A549 (cell line): Measurements from ENCODE around the gene PTGES3L. TPM values are rescaled to one million over a fixed set of nuclear protein-coding genes. Genes with fewer than 3 reads are reported as not detected.

Experiments
- BHLHE40 ChIP-seq: IDR thresholded peaks from 2 replicates; pipeline ENCODE4 v1.6.1; 2012; ENCODE audit warnings: low read depth, low read length, inconsistent platforms
- CBX2 ChIP-seq: fragments of 200-600 bp; sonication (generic); IDR thresholded peaks from 2 replicates; pipeline ENCODE4 v1.6.1; 2016; ENCODE audit warnings: low read depth, mild to moderate bottlenecking, borderline replicate concordance
- CBX8 ChIP-seq: fragments of 200-600 bp; sonication (generic); IDR thresholded peaks from 2 replicates; pipeline ENCODE4 v1.6.1; 2016
- CEBPB ChIP-seq, 2 experiments: fragments of >200 bp in 1 of 2; sonication (Bioruptor Twin) in 1 of 2; formaldehyde crosslinking in 1 of 2; IDR thresholded peaks; 2 replicates each; pipeline ENCODE4 v1.6.1; 2012 to 2016
- CHD2 ChIP-seq: fragments of 150-350 bp; IDR thresholded peaks from 2 replicates; pipeline ENCODE4 v1.6.1; 2014; ENCODE audit warnings: low read length; ENCODE audit not compliant: partially characterized antibody
- CHD4 ChIP-seq: fragments of 200-600 bp; sonication (generic); IDR thresholded peaks from 2 replicates; pipeline ENCODE4 v1.6.1; 2016; ENCODE audit warnings: antibody characterized with exemption, mild to moderate bottlenecking, borderline replicate concordance
- EHF ChIP-seq: fragments of 250-450 bp; sonication (Bioruptor Pico); IDR thresholded peaks from 2 replicates; pipeline ENCODE4 v1.5.0; 2020; ENCODE audit warnings: mild to moderate bottlenecking
- EHMT2 ChIP-seq: fragments of 200-600 bp; sonication (generic); IDR thresholded peaks from 2 replicates; pipeline ENCODE4 v1.6.1; 2016; ENCODE audit warnings: antibody characterized with exemption, low read depth, mild to moderate bottlenecking, moderate library complexity
- FOSL2 ChIP-seq, 2 experiments: fragments of 450-650 bp in 1 of 2; fragments of >200 bp in 1 of 2; sonication (Bioruptor Twin) in 1 of 2; formaldehyde crosslinking; IDR thresholded peaks; 2 replicates each; pipeline versions ENCODE4 v1.5.0 to v1.6.1; 2016 to 2020; ENCODE audit warnings: mild to moderate bottlenecking in 1 of 2, moderate library complexity in 1 of 2
- FOXS1 ChIP-seq: fragments of 250-450 bp; sonication (Bioruptor Pico); IDR thresholded peaks from 2 replicates; pipeline ENCODE4 v1.5.0; 2020; ENCODE audit warnings: mild to moderate bottlenecking, moderate library complexity
- HDAC2 ChIP-seq: fragments of 200-600 bp; sonication (generic); IDR thresholded peaks from 2 replicates; pipeline ENCODE4 v1.6.1; 2016
- HEYL ChIP-seq: fragments of 250-450 bp; sonication (Bioruptor Pico); IDR thresholded peaks from 2 replicates; pipeline ENCODE4 v1.8.0; 2021; ENCODE audit warnings: mild to moderate bottlenecking, moderate library complexity
- HOXB13 ChIP-seq: fragments of 250-450 bp; sonication (Bioruptor Pico); IDR thresholded peaks from 2 replicates; pipeline ENCODE4 v1.5.0; 2020; ENCODE audit warnings: low read depth, mild to moderate bottlenecking, moderate library complexity
- HOXB5 ChIP-seq: fragments of 250-450 bp; sonication (Bioruptor Pico); IDR thresholded peaks from 2 replicates; pipeline ENCODE4 v1.5.0; 2020; ENCODE audit warnings: mild to moderate bottlenecking, moderate library complexity
- JUN ChIP-seq, 2 experiments: fragments of >200 bp; sonication (Bioruptor Twin); formaldehyde crosslinking; IDR thresholded peaks; 2 replicates in 1 of 2; 3 replicates in 1 of 2; pipeline ENCODE4 v1.6.1; 2016 to 2017
- JUNB ChIP-seq: fragments of >200 bp; sonication (Bioruptor Twin); formaldehyde crosslinking; IDR thresholded peaks from 2 replicates; pipeline ENCODE4 v1.6.1; 2016
- KDM5A ChIP-seq: fragments of 200-600 bp; sonication (generic); IDR thresholded peaks from 2 replicates; pipeline ENCODE4 v1.6.1; 2016; ENCODE audit warnings: antibody characterized with exemption, mild to moderate bottlenecking
- MAZ ChIP-seq: fragments of 150-350 bp; IDR thresholded peaks from 2 replicates; pipeline ENCODE4 v1.6.1; 2014; ENCODE audit warnings: antibody characterized with exemption, low read depth, low read length, borderline replicate concordance
- MYC ChIP-seq: IDR thresholded peaks from 2 replicates; pipeline ENCODE4 v1.6.1; 2012; ENCODE audit warnings: mild to moderate bottlenecking, inconsistent platforms, low read length, improper control_type of control experiment, borderline replicate concordance
- NFE2L2 ChIP-seq: fragments of 150-350 bp; conservative IDR thresholded peaks from 2 replicates; pipeline ENCODE4 v1.6.1; 2014; ENCODE audit warnings: low read length
- NR3C1 ChIP-seq: fragments of >200 bp; sonication (Bioruptor Twin); formaldehyde crosslinking; IDR thresholded peaks from 3 replicates; pipeline ENCODE4 v1.6.1; 2017
- PHF8 ChIP-seq: fragments of 200-600 bp; sonication (generic); IDR thresholded peaks from 2 replicates; pipeline ENCODE4 v1.6.1; 2016; ENCODE audit warnings: low read depth, mild to moderate bottlenecking, antibody characterized with exemption, moderate library complexity, borderline replicate concordance
- POLR2AphosphoS2 ChIP-seq: conservative IDR thresholded peaks from 2 replicates; pipeline ENCODE4 v1.6.1; 2012; ENCODE audit warnings: low read length, improper control_type of control experiment, inconsistent platforms
- RAD21 ChIP-seq, 2 experiments: fragments of >200 bp in 1 of 2; sonication (Bioruptor Twin) in 1 of 2; formaldehyde crosslinking in 1 of 2; IDR thresholded peaks in 1 of 2; conservative IDR thresholded peaks in 1 of 2; 2 replicates in 1 of 2; 3 replicates in 1 of 2; pipeline ENCODE4 v1.6.1; 2012 to 2018; ENCODE audit warnings: inconsistent platforms in 1 of 2
- RARB ChIP-seq: fragments of 250-450 bp; sonication (Bioruptor Pico); IDR thresholded peaks from 2 replicates; pipeline ENCODE4 v1.8.0; 2021; ENCODE audit warnings: mild to moderate bottlenecking, moderate library complexity
- RCOR1 ChIP-seq: fragments of 150-350 bp; IDR thresholded peaks from 2 replicates; pipeline ENCODE4 v1.6.1; 2014; ENCODE audit warnings: antibody characterized with exemption, low read length, low read depth
- RNF2 ChIP-seq: fragments of 200-600 bp; sonication (generic); IDR thresholded peaks from 2 replicates; pipeline ENCODE4 v1.6.1; 2016; ENCODE audit warnings: low read depth, mild to moderate bottlenecking, antibody characterized with exemption, moderate library complexity, borderline replicate concordance
- SREBF2 ChIP-seq: fragments of 450-650 bp; IDR thresholded peaks from 2 replicates; pipeline ENCODE4 v1.6.1; 2014; ENCODE audit warnings: mild to moderate bottlenecking, moderate library complexity
- TFCP2L1 ChIP-seq: fragments of 250-450 bp; sonication (Bioruptor Pico); IDR thresholded peaks from 2 replicates; pipeline ENCODE4 v1.5.0; 2021; ENCODE audit warnings: mild to moderate bottlenecking
- TP53 ChIP-seq: fragments of 250-450 bp; sonication (Bioruptor Pico); IDR thresholded peaks from 2 replicates; pipeline ENCODE4 v1.5.0; 2021; ENCODE audit warnings: mild to moderate bottlenecking, moderate library complexity
- polyA plus RNA-seq, 4 experiments: library from polyadenylated mRNA; depleted of rRNA in 3 of 4; stranded (reverse); fragments of >200 nt; fragmentation: RNase III in 1 of 4; extraction: RNeasy Plus Mini Kit Qiagen cat#74134 plus additional on column Dnase treatment in 1 of 4; gene quantifications; 2 replicates in 3 of 4; 3 replicates in 1 of 4; pipeline ENCODE4 v1.2.3, GENCODE V29; 2011 to 2017
- TF ChIP-seq, protein P1 (sequence below): fragments of 250-450 bp; sonication (Bioruptor Pico); IDR thresholded peaks from 2 replicates; pipeline ENCODE4 v1.5.0; 2021; ENCODE audit warnings: mild to moderate bottlenecking, moderate library complexity, borderline replicate concordance
- TF ChIP-seq, protein P2 (sequence below): fragments of >200 bp; sonication (Bioruptor Twin); formaldehyde crosslinking; IDR thresholded peaks from 2 replicates; pipeline ENCODE4 v1.6.1; 2016
- TF ChIP-seq, protein P3 (sequence below): fragments of 450-650 bp; IDR thresholded peaks from 2 replicates; pipeline ENCODE4 v1.6.1; 2014; ENCODE audit warnings: antibody characterized with exemption
- TF ChIP-seq, protein P4 (sequence below): fragments of 250-450 bp; sonication (Bioruptor Pico); IDR thresholded peaks from 2 replicates; pipeline ENCODE4 v1.5.0; 2020; ENCODE audit warnings: low read depth, mild to moderate bottlenecking, moderate library complexity
- TF ChIP-seq, protein P5 (sequence below): IDR thresholded peaks from 2 replicates; pipeline ENCODE4 v1.6.1; 2012; ENCODE audit warnings: low read depth, borderline replicate concordance
- TF ChIP-seq, protein P6 (sequence below): IDR thresholded peaks from 2 replicates; pipeline ENCODE4 v1.6.1; 2012
- TF ChIP-seq, protein P7 (sequence below): IDR thresholded peaks from 2 replicates; pipeline ENCODE4 v1.6.1; 2012

The PTGES3L gene
- polyA plus RNA-seq, 2 of the 4 experiments (the other 2 are of a cell fraction), result 1.8 to 3.5 TPM

DNA sequence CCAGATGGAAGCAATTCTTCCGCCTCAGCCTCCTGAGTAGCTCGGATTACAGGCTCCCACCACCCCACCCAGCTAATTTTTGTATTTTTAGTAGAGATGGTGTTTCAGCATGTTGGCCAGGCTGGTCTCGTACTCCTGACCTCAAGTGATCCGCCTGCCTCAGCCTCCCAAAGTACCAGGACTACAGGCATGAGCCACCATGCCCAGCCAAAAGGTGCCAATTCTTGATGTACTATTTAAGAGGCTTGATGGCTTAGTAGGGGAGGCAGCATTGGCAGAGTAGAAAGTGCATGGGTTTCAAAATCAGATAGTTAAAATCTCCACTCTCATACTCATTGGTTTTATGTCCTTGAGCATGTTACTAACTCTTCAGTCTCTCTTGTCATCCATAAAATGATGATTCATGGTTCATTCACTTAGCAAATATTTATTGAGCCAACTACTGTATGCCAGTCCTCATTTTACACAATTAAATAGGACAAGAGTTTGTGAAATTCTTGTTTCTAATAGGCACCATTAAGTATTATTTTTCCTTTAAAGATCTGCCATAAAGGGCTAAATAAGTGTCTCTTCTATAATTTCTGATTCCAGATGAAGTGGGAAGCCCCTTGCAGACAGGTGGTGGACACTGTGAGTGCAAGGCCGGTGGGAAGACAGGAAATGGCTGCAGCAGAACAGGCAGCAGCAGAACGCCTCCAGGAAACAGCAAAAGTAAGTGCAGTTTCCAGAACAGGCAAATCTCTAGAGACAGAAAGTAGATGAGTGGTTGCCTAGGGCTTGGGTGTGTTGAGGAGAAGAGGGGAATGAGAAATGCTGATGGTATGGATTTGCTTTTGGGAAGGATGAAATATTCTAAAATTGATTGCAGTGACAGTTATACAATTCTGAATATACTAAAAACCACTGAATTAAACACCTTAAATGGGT lies 10.1 kb upstream of the PTGES3L start (continued):
- TF ChIP-seq CHD2 (no peak), MYC (no peak), TP53 (no peak), JUN (IDR thresholded peaks at IDR 0.05) (0 out of 5 replicates have a peak, but pooled peaks of 1 of the 2 experiments have one; percentile 31), CBX8 (no peak), HOXB13 (CRISPR knock-in tag) (no peak), EHF (CRISPR knock-in tag) (no peak), RARB (CRISPR knock-in tag) (no peak), KDM5A (no peak), FOSL2 (IDR thresholded peaks at IDR 0.05) (peak; percentile 77), FOSL2 (CRISPR knock-in tag; IDR thresholded peaks at IDR 0.05) (peak; percentile 87), MAZ (no peak), BHLHE40 (no peak), NFE2L2 (peak; percentile 58; the same call in 1 of the 2 replicates), RCOR1 (no peak), HDAC2 (no peak), HEYL (CRISPR knock-in tag) (no peak), TFCP2L1 (CRISPR knock-in tag) (no peak), HOXB5 (CRISPR knock-in tag) (no peak), FOXS1 (no peak), JUNB (peak; percentile 86), CHD4 (no peak), NR3C1 (no peak), CBX2 (no peak), RNF2 (no peak), RAD21 (conservative IDR thresholded peaks at IDR 0.05 in 1 of 2, IDR thresholded peaks at IDR 0.05 in 1 of 2) (no peak), SREBF2 (no peak), EHMT2 (no peak), POLR2AphosphoS2 (no peak), CEBPB (IDR thresholded peaks at IDR 0.05) (peak; percentile 11 to 49; a peak in 2 of 4 replicates), PHF8 (no peak)
- TF ChIP-seq, protein P1, sequence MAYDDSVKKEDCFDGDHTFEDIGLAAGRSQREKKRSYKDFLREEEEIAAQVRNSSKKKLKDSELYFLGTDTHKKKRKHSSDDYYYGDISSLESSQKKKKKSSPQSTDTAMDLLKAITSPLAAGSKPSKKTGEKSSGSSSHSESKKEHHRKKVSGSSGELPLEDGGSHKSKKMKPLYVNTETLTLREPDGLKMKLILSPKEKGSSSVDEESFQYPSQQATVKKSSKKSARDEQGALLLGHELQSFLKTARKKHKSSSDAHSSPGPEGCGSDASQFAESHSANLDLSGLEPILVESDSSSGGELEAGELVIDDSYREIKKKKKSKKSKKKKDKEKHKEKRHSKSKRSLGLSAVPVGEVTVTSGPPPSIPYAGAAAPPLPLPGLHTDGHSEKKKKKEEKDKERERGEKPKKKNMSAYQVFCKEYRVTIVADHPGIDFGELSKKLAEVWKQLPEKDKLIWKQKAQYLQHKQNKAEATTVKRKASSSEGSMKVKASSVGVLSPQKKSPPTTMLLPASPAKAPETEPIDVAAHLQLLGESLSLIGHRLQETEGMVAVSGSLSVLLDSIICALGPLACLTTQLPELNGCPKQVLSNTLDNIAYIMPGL (CRISPR knock-in tag), result no peak
- TF ChIP-seq, protein P2, sequence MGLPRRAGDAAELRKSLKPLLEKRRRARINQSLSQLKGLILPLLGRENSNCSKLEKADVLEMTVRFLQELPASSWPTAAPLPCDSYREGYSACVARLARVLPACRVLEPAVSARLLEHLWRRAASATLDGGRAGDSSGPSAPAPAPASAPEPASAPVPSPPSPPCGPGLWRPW, result no peak
- TF ChIP-seq, protein P3, sequence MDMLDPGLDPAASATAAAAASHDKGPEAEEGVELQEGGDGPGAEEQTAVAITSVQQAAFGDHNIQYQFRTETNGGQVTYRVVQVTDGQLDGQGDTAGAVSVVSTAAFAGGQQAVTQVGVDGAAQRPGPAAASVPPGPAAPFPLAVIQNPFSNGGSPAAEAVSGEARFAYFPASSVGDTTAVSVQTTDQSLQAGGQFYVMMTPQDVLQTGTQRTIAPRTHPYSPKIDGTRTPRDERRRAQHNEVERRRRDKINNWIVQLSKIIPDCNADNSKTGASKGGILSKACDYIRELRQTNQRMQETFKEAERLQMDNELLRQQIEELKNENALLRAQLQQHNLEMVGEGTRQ, result no peak
- TF ChIP-seq, protein P4, sequence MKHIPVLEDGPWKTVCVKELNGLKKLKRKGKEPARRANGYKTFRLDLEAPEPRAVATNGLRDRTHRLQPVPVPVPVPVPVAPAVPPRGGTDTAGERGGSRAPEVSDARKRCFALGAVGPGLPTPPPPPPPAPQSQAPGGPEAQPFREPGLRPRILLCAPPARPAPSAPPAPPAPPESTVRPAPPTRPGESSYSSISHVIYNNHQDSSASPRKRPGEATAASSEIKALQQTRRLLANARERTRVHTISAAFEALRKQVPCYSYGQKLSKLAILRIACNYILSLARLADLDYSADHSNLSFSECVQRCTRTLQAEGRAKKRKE (CRISPR knock-in tag), result no peak
- TF ChIP-seq, protein P5, sequence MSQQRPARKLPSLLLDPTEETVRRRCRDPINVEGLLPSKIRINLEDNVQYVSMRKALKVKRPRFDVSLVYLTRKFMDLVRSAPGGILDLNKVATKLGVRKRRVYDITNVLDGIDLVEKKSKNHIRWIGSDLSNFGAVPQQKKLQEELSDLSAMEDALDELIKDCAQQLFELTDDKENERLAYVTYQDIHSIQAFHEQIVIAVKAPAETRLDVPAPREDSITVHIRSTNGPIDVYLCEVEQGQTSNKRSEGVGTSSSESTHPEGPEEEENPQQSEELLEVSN, result 0 out of 2 replicates have a peak, but pooled peaks have one; percentile 23
- TF ChIP-seq, protein P6, sequence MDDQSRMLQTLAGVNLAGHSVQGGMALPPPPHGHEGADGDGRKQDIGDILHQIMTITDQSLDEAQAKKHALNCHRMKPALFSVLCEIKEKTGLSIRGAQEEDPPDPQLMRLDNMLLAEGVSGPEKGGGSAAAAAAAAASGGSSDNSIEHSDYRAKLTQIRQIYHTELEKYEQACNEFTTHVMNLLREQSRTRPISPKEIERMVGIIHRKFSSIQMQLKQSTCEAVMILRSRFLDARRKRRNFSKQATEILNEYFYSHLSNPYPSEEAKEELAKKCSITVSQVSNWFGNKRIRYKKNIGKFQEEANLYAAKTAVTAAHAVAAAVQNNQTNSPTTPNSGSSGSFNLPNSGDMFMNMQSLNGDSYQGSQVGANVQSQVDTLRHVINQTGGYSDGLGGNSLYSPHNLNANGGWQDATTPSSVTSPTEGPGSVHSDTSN, result no peak
- TF ChIP-seq, protein P7, sequence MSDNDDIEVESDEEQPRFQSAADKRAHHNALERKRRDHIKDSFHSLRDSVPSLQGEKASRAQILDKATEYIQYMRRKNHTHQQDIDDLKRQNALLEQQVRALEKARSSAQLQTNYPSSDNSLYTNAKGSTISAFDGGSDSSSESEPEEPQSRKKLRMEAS, result peak; percentile 72
